Stimulated activated CD8-positive, alpha-beta memory T cell treated with anti-CD3 and anti-CD28 coated beads, Interleukin-7, amount 100 ng/mL, for 24 hours (primary cell): ENCODE data around the gene SLC8B1.

Experiments used
- DNase-seq: peaks from one replicate; pipeline ENCODE4 v3.0.0-alpha.2; 2020; ENCODE audit warnings: low read depth

Gene SLC8B1

DNA sequence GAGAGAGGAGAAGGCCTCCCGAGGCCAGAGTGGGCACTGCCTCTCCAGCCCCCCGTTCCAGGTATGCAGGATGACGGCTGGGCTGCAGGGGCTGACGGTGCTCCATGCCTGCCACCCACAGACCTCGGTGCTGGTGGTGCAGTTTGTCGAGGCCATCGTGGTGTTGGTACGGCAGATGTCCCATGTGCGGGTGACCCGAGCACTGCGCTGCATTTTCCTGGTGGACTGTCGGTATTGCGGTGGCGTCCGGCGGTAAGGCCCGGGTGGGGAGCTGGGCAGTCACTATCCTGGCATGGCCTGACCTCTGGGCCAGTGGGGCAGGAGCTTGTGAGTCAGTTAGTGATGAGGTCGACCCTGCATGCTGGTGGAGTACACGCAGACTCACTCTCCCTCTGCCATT, 66.3 kb downstream of the SLC8B1 start:
- no peak for DNase-seq

DNA sequence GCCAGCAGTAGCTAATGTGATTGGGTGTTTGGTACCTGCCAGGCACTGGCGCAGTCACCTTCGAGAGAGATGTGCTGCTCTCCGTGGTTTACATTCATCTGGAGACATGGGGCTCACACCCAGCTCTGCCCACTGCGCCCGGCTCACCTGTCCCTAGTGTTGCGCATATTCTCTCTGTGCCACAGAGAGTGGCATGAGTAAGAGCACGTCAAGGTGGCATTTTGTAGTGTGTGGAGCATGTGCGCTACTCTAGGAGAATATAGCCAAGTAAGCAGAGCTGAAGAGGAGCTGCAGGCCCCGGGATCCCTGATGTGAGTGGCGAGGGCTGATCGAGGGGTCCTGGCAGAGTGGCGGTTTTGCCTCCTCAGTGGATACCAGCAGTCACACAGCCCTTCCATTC, 66.8 kb downstream of the SLC8B1 start:
- DNase-seq = no peak

DNA sequence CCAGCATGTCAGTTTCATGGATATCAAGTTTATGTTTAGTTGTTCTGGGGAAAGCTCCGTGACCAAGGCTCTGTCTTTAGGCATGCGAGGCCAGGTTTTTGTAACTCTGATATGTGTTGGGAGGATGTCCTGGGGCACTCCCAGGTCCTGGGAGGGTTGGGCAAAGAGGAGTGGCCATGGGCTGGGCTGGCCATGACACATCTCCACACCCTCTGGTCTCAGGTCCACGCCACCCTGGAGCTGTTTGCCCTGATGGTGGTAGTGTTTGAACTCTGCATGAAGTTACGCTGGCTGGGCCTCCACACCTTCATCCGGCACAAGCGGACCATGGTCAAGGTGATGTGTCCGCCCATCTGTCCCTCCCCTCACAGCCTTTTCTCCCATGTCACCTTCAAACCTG, 67.3 kb downstream of the SLC8B1 start:
- no peak for DNase-seq

DNA sequence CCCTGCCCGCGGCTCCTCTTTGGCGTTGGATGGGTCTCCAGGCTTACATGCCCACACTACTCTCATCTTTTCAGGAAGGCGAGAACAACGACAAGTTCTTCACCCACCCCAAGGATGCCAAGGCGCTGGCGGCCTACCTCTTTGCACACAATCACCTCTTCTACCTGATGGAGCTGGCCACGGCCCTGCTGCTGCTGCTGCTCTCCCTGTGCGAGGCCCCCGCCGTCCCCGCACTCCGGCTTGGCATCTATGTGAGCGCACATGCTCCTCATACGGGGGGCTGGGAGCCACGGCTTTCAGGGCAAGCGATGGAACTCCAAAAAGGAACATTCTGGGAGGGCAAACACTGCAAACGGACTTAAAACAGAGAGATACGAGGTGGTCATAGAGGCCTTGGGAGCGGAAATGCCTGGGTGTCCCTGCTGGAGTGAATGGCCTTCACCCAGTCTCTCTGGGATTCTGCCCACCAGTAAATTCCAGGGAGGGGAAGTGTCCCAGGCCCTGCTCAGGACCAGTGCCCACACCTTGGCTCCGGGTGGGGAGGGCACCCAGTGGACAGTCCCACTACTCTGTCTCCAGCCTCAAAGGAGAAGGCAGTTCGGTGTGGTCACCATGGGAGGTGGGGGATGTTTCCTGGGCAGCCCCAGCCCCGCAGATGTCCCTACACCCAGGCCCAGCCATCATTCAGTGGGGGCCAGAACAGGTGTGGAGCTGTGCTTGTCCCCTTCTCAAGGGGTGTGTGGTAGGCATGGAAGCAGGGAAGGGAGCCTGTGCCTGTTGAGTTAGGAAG, 68.6 kb downstream of the SLC8B1 start:
- DNase-seq = no peak

DNA sequence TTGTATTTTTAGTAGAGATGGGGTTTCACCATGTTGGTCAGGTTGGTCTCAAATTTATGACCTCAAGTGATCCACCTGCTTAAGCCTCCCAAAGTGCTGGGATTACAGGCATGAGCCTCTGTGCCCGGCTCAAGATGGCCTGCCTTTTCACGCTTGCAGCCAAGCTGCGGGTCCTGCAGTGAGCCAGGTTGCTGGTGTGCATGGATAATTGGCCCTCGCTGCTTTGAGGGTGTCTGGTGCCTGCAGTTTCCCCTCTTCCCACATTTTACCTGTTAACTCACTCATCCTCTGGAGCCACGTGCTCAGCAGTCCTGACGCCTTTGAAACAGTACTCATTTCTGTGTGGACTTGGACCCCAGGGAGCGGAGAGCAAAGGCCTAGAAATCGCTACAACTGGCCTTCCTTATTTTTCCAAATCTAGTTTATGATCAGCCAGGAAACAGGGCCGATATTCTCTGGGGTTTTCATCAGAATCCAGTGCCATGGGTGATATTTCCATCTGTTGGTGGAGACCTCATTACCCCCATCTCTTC, 71.4 kb downstream of the SLC8B1 start:
- DNase-seq = no peak

DNA sequence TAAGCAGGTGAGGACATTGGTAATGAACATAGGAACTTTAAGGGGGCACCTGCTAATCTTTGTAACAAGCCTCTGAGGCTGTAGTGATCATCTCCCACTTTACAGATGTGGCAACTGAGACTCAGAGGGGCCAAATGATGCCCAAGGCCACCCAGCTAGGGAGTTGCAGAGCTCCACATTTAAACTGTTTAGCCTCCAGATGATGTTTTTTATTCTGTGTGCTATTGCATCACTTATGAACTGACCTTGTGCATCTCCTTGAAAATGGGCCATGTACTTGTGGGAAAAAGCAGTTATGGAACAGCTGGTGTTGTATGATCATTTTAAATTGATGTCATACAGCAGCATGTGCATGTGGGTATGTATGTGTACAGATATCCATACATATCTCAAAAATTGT, 72.2 kb downstream of the SLC8B1 start:
- DNase-seq = no peak

DNA sequence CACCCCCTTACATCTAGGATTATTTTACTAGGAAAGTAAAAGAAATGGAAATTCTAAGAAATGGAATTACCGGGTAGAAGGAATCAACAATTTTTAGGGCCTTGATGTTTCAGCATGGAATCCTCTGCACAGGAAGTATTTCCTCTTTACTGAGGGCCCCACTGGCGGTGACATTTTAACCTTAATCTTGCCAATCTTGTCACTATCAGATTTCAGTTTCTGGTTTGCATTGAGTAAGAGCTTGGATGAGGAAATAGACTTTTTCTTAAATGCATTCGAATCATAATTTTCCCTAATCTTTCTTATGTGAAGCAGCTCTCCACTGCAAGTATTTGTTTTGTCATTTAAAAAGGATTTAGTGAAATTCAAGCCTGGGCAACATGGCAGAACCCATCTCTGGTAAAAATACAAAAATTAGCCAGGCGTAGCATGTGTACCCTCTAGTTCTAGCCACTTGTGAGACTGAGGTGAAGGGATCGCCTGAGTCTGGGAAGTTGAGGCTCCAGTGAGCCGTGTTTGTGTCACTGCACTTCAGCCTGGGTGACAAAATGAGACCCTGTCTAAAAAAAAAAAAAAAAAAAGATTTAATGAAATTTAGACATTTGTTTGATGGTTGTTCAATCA, 73.0 kb downstream of the SLC8B1 start:
- no peak for DNase-seq

DNA sequence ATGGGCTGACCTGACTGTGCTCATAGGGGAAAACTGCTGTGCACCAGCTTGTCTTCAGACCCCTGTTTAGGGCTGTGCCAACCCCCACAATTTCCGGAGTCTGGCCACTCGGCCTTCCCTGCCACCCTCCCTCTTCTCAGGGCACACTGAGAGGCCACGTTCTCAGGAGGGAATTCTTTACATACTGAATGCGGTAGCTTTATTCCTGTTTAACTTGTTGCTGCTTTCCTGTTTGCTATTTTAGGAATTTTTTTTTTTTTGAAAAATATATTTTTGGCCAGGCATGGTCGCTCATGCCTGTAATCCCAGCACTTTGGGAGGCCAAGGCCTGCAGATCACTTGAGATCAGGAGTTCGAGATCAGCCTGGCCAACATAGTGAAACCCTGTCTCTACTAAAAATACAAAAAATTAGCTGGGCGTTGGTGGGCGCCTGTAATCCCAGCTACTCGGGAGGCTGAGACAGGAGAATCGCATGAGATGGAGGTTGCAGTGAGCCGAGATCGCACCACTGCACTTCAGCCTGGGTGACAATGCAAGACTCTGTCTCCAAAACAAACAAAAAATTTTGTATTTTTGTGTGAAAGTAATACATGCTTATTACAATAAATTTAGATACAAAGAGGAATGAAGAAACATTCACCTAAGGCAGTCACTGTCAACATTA, 74.1 kb downstream of the SLC8B1 start:
- no peak for DNase-seq

DNA sequence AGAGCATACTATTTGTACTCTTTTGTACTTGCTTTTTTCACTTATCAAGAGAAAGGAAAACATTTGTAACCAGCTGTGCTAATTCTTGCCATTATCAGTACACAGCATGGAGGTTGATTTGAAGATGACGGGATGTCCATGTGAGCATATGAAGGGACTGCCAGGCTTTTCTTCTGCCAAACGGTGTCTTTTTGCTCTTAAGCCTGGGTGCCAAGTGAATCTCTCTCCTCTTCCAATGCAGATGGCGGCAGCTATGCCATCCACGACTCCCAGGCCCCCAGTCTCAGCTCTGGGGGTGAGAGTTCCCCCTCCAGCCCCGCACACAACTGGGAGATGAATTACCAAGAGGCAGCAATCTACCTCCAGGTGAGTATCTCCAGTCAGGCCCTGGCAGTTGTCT, 74.8 kb downstream of the SLC8B1 start:
- no peak for DNase-seq

DNA sequence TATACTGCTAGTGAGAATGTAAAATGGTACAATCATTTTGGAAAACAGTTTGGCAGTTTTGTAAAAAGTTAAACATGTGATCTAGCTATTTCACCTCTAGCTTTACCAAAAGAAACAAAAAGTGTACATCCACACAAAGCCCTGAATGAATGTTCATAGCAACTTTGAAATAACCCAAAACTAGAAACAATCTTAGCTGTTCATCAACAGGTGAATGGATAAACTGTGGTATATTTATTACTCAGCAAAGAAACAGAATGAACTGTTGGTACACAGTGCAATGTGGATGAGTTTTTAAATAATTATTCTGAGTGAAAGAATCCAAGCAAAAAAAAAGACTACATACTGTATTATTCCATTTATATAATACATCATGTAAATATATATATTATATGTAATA, 77.3 kb downstream of the SLC8B1 start:
- no peak for DNase-seq

DNA sequence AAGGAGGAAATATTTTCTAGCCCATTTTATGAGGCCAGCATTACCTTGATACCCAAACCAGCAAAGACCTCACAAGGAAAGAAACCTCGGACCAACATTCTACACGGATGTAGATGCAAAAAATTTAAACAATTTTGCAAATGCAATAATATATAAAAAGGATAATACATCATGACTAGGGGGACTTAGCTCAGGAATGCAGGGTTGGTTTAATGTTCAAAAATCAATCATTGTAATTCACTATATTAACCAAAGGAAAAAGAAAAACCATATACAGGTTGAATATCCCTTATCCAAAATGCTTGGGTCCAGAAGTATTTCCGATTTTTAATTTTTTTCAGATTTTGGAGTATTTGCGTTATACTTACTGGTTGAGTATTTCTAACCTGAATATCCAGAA, 80.6 kb downstream of the SLC8B1 start:
- no peak for DNase-seq

DNA sequence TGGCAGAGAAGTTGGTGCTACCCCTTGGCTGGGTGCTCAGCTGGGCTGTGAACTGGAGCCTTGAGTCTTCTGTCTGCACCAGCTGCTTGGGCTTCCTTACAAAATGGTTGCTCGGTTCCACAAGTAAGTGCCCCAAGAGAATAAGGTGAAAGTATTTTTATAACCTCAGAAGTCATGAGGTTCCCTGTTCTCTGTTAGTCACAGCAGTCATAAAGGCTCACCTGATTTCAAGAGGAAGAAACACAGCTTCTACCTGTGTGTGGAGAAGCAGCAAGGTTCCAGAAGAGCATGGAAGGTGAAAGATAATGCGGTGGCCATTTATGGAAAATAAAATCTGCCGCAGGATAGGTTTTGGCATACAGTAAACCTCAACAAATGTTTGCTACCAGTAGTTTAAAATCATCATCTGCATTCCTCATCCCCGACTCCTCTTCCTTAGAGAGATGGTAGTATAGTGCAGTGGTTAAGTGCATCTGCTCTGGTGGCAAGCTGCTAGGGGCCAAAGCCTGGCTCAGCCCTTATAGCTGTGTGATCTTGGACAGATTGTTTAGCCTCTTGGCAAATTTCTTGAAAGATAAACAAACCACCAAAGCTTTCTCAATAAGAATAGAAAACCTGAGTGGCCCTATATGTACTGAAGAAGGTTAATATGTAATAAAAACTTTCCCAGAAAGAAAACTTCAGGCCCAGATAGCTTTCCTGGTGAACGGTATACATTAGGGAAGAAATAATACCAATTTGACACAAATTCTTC, 81.2 kb downstream of the SLC8B1 start:
- DNase-seq = no peak

DNA sequence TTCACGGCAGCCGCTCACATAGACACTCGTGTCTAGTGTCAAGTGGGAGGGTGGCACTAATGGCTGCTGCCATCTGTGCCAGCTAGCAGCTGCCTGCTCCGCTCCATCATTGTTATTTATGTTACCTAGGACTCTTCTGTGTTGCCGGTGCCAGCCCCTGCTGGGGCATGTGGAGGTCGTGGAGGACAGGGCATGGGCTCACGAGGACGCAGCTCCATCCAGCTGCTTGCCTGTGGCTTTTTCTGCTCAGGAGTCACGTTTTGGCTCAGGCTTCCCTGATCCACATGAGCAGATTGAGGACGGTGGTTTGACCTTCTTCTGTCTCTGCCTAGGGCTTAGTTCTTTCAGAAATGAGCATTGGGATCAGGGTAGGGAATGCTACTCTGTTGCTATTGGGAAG, 82.4 kb downstream of the SLC8B1 start:
- no peak for DNase-seq

DNA sequence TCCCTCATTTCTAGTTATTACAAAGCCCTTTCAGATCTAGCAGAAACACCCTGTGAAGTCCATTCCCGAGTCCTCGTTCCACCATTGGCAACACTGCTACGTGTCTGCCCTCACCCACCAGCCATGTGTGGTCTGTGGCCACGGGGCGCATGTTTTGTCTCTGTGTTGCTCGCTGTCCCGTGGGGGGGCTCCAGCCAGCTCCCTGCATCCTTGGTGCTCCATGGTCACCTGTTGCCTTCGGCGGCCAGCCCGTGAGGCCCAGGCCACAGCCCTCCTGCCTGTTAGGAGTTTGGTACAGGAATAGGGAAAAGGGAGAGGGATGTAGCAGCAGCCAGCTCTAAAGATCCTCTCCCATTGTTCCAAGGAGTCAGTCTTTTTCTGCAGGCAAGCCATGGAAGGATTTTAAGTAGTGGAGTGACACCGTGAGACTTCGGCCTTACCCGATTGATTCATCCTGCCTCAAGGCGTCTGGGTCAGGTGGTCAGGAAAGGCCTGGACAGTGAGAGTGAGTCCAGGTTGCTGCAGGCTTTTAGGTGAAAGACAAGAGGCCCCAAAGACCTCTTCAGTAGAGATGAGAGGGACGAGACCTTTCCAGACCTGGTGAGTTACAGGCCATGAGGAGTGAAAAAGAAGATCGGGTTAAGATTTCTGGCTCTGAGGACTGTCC, 83.4 kb downstream of the SLC8B1 start:
- DNase-seq = no peak

DNA sequence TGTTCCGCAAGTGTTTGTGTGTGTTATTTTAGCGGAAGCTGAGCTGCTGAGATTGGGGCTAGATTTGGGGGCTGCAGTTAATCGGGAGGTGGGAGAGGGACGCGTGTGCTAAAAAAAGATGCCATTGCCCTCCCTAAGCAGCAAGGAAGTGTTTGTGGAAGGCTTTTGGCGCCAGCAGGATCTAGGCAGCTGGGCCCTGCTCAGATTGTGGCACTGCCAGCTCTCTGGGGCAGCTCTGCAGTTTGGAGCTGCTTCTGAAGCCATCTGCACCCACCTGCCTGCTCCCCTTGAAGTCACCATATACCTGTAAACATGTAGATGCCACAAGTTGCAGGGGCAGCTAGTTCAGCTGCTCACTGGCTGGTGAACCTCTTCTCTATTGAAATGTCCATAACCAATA, 84.9 kb downstream of the SLC8B1 start:
- no peak for DNase-seq

DNA sequence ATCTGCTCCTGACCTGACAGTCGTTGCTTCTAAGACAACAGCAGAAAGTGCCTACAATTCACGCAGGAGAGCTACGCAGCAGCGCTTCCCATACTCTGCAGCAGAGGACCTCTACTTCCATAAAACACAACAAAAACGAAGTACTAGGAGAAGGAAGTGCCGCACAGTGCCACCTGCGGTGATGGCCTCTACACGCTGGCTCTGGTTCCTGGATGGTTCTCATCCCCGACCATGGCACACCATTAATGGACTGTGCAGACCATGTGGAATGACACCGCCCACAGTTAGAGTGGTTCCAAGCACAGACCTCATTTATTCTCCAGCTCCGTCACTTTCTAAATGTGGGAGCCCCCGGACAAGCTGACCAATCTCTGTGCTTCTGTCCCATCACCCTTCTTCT, 85.4 kb downstream of the SLC8B1 start:
- DNase-seq = no peak

DNA sequence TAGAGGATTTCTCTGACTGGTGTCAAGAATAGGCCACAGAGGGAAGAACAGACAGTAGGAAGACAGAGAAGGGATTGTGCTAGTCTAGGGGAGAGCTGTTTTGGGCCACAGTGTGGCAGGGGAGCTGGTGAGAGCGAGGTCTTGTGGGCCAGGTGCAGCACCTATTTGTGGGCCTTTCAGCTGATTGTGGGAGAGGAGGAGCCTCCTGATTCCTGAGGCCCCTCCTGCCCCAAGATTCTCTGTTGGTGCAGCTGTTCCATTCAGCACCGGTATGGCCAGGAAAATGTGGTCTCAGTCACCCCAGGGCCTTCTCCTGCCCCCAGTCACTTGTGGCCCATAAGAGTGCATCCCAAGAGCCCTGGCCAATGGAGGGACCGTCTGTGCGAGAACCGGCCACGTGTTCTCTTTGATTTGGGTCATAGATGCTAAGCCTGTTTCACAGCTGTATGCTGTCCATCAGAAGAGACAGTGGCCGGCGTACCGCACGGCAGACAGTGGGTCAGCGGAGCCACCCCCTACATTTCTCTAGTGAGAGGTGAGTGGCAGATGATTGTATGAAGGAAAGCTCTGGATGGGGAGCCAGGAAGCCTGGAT, 86.0 kb downstream of the SLC8B1 start:
- DNase-seq = no peak
